BLaER1 treated with 17β-estradiol and CSF1 and Interleukin-3, amounts not matched to agents 10 nM and 100 nM (cell line): ENCODE data around the gene PABPC1L.

Experiments used
- H3K27ac ChIP-seq, 11 experiments: shearing (Covaris generic); formaldehyde crosslinking; 2 replicates each; pipeline ENCODE4 v1.8.1; 2022
- H3K27me3 ChIP-seq, 11 experiments: shearing (Covaris generic); formaldehyde crosslinking; 2 replicates each; pipeline ENCODE4 v1.8.1; 2022
- H3K36me3 ChIP-seq, 11 experiments: shearing (Covaris generic); formaldehyde crosslinking; 2 replicates each; pipeline ENCODE4 v1.8.1; 2022
- H3K4me1 ChIP-seq, 10 experiments: shearing (Covaris generic); formaldehyde crosslinking; 2 replicates each; pipeline ENCODE4 v1.8.1; 2022
- H3K4me2 ChIP-seq, 11 experiments: shearing (Covaris generic); formaldehyde crosslinking; 2 replicates each; pipeline ENCODE4 v1.8.1; 2022
- H3K4me3 ChIP-seq, 10 experiments: shearing (Covaris generic); formaldehyde crosslinking; 2 replicates each; pipeline ENCODE4 v1.8.1; 2022
- H3K9ac ChIP-seq, 11 experiments: shearing (Covaris generic); formaldehyde crosslinking; 2 replicates each; pipeline ENCODE4 v1.8.1; 2022
- H3K9me3 ChIP-seq, 11 experiments: shearing (Covaris generic); formaldehyde crosslinking; replicated peaks in 1 of 11; 2 replicates each; pipeline ENCODE4 v1.8.1; 2022
- H4K20me1 ChIP-seq, 11 experiments: shearing (Covaris generic); formaldehyde crosslinking; 2 replicates each; pipeline ENCODE4 v1.8.1; 2022
- Cebpa-rat ChIP-seq, 11 experiments: shearing (Covaris generic); IDR thresholded peaks; 2 replicates each; pipeline ENCODE4 v1.8.1; 2022

PABPC1L gene

GRCh38 chr20:44924541-44924940 lies 14.7 kb downstream of the PABPC1L start:
- Histone ChIP-seq H3K4me2 (no peak overlapping the region), H3K9ac (no peak overlapping the region), H3K27ac (no peak overlapping the region), H3K9me3 (no peaks in the 10 kb centered on the region), H3K4me3 (no peak overlapping the region), H3K36me3 (peaks cover 39 to 81% (median 62%) of the 10 kb centered on the region in 11 experiments), H3K4me1 (no peaks in the 10 kb centered on the region), H3K27me3 (no peaks in the 10 kb centered on the region), H4K20me1 (0 out of 22 replicates have a peak, but pooled peaks cover 0 to 10% (median 0%) of the 10 kb centered on the region in 11 experiments)
- no peak for TF ChIP-seq Cebpa-rat (IDR thresholded peaks at IDR 0.05)

GRCh38 chr20:44928595-44928994 lies 18.7 kb downstream of the PABPC1L start:
- Histone ChIP-seq H3K4me1 (no peaks in the 10 kb centered on the region), H3K9ac (no peak overlapping the region), H3K27me3 (no peaks in the 10 kb centered on the region), H3K4me2 (no peak overlapping the region), H3K9me3 (peaks cover 0 to 8% (median 0%) of the 10 kb centered on the region in 11 experiments; a peak in 3 of 22 replicates), H3K27ac (no peak overlapping the region), H3K4me3 (no peak overlapping the region), H4K20me1 (0 out of 22 replicates have a peak, but pooled peaks cover 0 to 4% (median 0%) of the 10 kb centered on the region in 11 experiments), H3K36me3 (peaks cover 44 to 94% (median 69%) of the 10 kb centered on the region in 11 experiments)
- no peak for TF ChIP-seq Cebpa-rat (IDR thresholded peaks at IDR 0.05)

GRCh38 chr20:44930517-44931168 lies 20.8 kb downstream of the PABPC1L start:
- Histone ChIP-seq H3K4me3 (no peak overlapping the region), H3K27me3 (no peaks in the 10 kb centered on the region), H3K4me1 (no peaks in the 10 kb centered on the region), H3K36me3 (peaks cover 49 to 95% (median 71%) of the 10 kb centered on the region in 11 experiments), H3K4me2 (no peak overlapping the region), H3K27ac (no peak overlapping the region), H3K9me3 (peaks cover 0 to 8% (median 0%) of the 10 kb centered on the region in 11 experiments; a peak in 3 of 22 replicates), H4K20me1 (no peaks in the 10 kb centered on the region), H3K9ac (no peak overlapping the region)
- TF ChIP-seq Cebpa-rat (IDR thresholded peaks at IDR 0.05) = no peak

GRCh38 chr20:44931911-44932310 lies 22.1 kb downstream of the PABPC1L start:
- Histone ChIP-seq H4K20me1 (0 out of 22 replicates have a peak, but pooled peaks cover 0 to 6% (median 0%) of the 10 kb centered on the region in 11 experiments), H3K4me2 (no peak overlapping the region), H3K27me3 (no peaks in the 10 kb centered on the region), H3K9me3 (peaks cover 0 to 8% (median 0%) of the 10 kb centered on the region in 11 experiments; a peak in 3 of 22 replicates), H3K4me3 (no peak overlapping the region), H3K4me1 (no peaks in the 10 kb centered on the region), H3K9ac (no peak overlapping the region), H3K36me3 (peaks cover 54 to 95% (median 76%) of the 10 kb centered on the region in 11 experiments), H3K27ac (no peak overlapping the region)
- no peak for TF ChIP-seq Cebpa-rat (IDR thresholded peaks at IDR 0.05)

- Histone ChIP-seq H3K4me1 (no peaks in the 10 kb centered on the region), H3K27me3 (no peaks in the 10 kb centered on the region), H4K20me1 (peaks cover 0 to 10% (median 0%) of the 10 kb centered on the region in 11 experiments; a peak in 2 of 22 replicates), H3K9me3 (peaks cover 0 to 8% (median 0%) of the 10 kb centered on the region in 11 experiments; a peak in 3 of 22 replicates), H3K4me2 (no peak overlapping the region), H3K36me3 (peaks cover 62 to 97% (median 77%) of the 10 kb centered on the region in 11 experiments), H3K4me3 (no peak overlapping the region), H3K27ac (no peak overlapping the region), H3K9ac (no peak overlapping the region)
- TF ChIP-seq Cebpa-rat (IDR thresholded peaks at IDR 0.05) = no peak
Measured at GRCh38 chr20:44932916-44933315, 23.1 kb downstream of the PABPC1L start.

GRCh38 chr20:44936510-44936909 lies 26.6 kb downstream of the PABPC1L start:
- H3K9ac ChIP-seq = no peak overlapping the region
- no peak overlapping the region for H3K4me3 ChIP-seq
- H3K36me3 ChIP-seq = peaks cover 88 to 100% (median 95%) of the 10 kb centered on the region in 11 experiments
- H3K27me3 ChIP-seq = no peaks in the 10 kb centered on the region
- H3K27ac ChIP-seq = no peak overlapping the region
- no peak overlapping the region for H3K4me2 ChIP-seq
- no peaks in the 10 kb centered on the region for H3K9me3 ChIP-seq
- no peak for TF ChIP-seq Cebpa-rat (IDR thresholded peaks at IDR 0.05)
- no peaks in the 10 kb centered on the region for H3K4me1 ChIP-seq
- H4K20me1 ChIP-seq = peaks cover 0 to 39% (median 20%) of the 10 kb centered on the region in 11 experiments; a peak in 15 of 22 replicates

GRCh38 chr20:44938637-44939036 lies 28.8 kb downstream of the PABPC1L start:
- peaks cover 91 to 100% (median 95%) of the 10 kb centered on the region in 11 experiments for H3K36me3 ChIP-seq
- H3K27ac ChIP-seq = no peak overlapping the region
- peaks cover 0 to 60% (median 41%) of the 10 kb centered on the region in 11 experiments; a peak in 17 of 22 replicates for H4K20me1 ChIP-seq
- no peaks in the 10 kb centered on the region for H3K4me1 ChIP-seq
- no peak overlapping the region for H3K4me2 ChIP-seq
- no peaks in the 10 kb centered on the region for H3K9me3 ChIP-seq
- H3K27me3 ChIP-seq = no peaks in the 10 kb centered on the region
- no peak overlapping the region for H3K4me3 ChIP-seq
- H3K9ac ChIP-seq = no peak overlapping the region
- TF ChIP-seq Cebpa-rat (IDR thresholded peaks at IDR 0.05) = no peak

- Histone ChIP-seq H4K20me1 (peaks cover 0 to 76% (median 60%) of the 10 kb centered on the region in 11 experiments; a peak in 19 of 22 replicates), H3K36me3 (peaks cover 92 to 100% (median 99%) of the 10 kb centered on the region in 11 experiments), H3K27ac (no peak overlapping the region), H3K9ac (no peak overlapping the region), H3K4me2 (no peak overlapping the region), H3K27me3 (no peaks in the 10 kb centered on the region), H3K9me3 (no peaks in the 10 kb centered on the region), H3K4me1 (no peaks in the 10 kb centered on the region), H3K4me3 (no peak overlapping the region)
- TF ChIP-seq Cebpa-rat (IDR thresholded peaks at IDR 0.05) = no peak
Measured at GRCh38 chr20:44941120-44941691, 31.3 kb downstream of the PABPC1L start.

- H3K27ac ChIP-seq = no peak overlapping the region
- no peaks in the 10 kb centered on the region for H3K27me3 ChIP-seq
- peaks cover 95 to 100% (median 99%) of the 10 kb centered on the region in 11 experiments for H3K36me3 ChIP-seq
- TF ChIP-seq Cebpa-rat (IDR thresholded peaks at IDR 0.05) = no peak
- H3K4me1 ChIP-seq = no peaks in the 10 kb centered on the region
- peaks cover 0 to 87% (median 68%) of the 10 kb centered on the region in 11 experiments; a peak in 19 of 22 replicates for H4K20me1 ChIP-seq
- H3K4me3 ChIP-seq = no peak overlapping the region
- no peaks in the 10 kb centered on the region for H3K9me3 ChIP-seq
- no peak overlapping the region for H3K9ac ChIP-seq
- no peak overlapping the region for H3K4me2 ChIP-seq
Measured at GRCh38 chr20:44942264-44942973, 32.6 kb downstream of the PABPC1L start.
